KG1 (cell line): ENCODE measurements around the gene ARFGEF3.
"Not testable (repeated sequence)": the region's sequence is repeated elsewhere in the genome, so short reads cannot be mapped to it uniquely, and the experiment has no call there.

Experiments
- DNase-seq: peaks from one replicate; lab custom pipeline; 2025; lab: John Stamatoyannopoulos, UW

The ARFGEF3 gene, protein sequence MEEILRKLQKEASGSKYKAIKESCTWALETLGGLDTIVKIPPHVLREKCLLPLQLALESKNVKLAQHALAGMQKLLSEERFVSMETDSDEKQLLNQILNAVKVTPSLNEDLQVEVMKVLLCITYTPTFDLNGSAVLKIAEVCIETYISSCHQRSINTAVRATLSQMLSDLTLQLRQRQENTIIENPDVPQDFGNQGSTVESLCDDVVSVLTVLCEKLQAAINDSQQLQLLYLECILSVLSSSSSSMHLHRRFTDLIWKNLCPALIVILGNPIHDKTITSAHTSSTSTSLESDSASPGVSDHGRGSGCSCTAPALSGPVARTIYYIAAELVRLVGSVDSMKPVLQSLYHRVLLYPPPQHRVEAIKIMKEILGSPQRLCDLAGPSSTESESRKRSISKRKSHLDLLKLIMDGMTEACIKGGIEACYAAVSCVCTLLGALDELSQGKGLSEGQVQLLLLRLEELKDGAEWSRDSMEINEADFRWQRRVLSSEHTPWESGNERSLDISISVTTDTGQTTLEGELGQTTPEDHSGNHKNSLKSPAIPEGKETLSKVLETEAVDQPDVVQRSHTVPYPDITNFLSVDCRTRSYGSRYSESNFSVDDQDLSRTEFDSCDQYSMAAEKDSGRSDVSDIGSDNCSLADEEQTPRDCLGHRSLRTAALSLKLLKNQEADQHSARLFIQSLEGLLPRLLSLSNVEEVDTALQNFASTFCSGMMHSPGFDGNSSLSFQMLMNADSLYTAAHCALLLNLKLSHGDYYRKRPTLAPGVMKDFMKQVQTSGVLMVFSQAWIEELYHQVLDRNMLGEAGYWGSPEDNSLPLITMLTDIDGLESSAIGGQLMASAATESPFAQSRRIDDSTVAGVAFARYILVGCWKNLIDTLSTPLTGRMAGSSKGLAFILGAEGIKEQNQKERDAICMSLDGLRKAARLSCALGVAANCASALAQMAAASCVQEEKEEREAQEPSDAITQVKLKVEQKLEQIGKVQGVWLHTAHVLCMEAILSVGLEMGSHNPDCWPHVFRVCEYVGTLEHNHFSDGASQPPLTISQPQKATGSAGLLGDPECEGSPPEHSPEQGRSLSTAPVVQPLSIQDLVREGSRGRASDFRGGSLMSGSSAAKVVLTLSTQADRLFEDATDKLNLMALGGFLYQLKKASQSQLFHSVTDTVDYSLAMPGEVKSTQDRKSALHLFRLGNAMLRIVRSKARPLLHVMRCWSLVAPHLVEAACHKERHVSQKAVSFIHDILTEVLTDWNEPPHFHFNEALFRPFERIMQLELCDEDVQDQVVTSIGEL (N-terminal part only)

DNA sequence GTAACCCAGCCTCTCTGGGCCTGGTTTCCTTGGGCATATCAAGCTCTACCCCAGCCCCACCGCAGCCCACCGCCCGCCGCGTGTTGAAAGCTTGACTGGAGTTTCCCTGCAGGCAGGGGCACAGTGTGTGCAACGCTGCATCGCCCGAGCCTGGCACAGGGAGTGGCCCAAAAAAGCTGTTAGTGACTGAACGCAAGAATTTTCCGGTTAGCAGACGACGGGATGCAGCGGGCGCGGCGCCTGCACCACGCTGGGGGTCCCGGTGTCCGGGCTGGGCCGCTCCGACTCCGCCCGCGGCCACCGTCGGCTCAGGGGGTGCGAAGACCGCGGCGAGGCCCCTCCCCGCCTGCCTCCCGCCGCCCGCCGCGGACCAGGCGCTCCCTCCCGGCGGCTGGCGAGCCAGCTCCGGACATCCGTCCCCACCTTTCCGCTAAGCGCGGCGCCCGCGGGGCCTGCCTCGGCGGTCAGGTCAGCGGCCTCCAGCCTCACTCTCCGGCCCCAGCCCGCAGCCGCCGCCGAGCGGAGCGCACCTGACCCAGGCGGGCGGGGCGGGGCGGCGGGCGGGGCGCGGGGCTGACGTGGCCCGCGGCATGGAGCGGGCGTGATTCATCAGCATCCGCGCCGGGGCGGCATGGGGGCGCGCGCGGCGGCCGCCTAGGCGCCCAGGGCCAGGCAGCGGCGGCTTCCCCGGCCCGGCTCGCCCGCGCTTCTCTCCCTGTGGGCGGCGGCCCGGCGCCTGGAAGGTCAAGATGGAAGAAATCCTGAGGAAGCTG is at the start of gene ARFGEF3:
ARFGEF3 (plus strand) TSS at position 602 of the 773 bp plus-strand sequence; CDS start at position 750, 148 bp downstream.
- DNase-seq: no peak

DNA sequence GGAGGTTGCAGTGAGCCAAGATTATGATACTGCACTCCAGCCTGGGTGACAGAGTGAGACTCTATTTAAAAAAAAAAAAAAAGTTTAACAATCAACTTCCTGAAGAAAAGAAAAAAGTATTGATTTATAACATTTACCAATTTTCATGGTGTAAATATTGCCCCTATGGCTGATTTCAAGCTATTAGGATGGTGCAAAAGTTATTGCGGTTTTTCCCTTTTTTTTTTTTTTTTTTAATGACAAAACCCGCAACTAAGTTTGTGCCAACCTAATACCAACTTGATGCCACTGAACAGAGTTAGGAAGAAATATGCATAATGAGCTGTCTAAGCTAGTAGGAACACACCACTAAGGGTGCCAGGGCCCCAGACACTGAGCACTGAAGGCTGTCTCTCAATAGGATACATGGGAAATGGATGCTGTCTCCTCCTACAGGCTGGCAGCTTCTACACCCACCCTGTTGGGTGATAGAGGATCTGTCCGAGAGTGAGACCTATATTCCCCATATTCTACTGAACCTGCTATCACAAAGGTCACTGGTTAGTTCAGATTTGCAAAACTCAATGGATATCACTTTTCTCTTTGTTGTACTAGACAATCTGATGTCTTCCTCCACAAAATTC is 48.0 kb upstream of the ARFGEF3 start:
- no peak for DNase-seq

DNA sequence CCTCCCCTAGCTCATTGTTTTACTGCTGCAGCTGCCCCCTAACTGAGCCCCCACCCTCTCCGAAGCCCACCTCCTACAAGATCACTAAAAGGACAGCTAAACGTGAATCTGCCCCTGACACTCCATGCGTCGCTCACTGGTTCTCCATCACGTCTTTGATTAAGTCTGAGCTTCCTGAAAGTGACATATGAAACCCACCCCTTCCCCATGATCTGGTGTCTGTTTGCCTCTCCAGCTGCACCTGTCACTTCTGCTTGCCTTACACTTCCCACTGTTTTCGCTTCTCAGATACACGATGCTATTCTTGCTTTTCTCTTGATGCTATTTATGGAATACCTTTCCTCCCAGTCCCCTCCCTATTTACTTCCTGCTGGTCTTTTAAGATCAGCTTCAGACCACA is 46.5 kb upstream of the ARFGEF3 start:
- DNase-seq: no peak

DNA sequence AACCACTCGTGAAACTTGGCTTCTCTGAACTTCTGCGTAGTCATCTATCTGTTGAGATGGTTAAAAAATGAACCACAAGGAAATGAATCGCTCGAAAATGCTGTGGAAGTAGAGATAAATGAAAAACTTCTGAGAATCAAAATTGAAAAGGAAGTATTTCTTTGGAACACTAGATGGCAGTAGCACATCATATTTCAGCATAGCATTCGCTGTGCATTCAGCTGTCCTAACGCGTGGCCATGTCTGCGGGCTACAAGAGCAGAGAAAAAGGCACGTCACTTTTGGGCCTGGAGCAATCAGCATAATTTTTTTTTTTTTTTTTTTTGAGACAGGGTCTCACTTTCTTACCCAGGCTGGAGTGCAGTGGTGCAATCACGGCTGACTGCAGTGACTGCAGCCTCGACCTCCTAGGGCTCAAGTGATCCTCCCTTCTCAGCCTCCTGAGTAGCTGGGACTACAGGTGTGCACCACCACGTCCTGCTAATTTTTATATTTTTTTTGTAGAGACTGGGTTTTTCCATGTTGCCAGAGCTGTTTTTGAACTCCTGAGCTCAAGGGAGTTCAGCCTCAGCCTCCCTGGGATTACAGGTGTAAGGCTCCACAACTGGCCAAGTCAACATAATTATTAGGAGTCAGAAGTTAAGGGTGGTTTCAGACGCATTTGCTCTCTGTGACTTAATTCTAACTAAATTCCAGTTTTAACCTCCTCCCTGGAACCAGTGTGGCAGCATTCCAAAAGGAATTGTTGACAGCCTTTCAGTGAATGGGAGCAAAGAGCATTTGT is 45.7 kb upstream of the ARFGEF3 start:
- peak; percentile 43 for DNase-seq

DNA sequence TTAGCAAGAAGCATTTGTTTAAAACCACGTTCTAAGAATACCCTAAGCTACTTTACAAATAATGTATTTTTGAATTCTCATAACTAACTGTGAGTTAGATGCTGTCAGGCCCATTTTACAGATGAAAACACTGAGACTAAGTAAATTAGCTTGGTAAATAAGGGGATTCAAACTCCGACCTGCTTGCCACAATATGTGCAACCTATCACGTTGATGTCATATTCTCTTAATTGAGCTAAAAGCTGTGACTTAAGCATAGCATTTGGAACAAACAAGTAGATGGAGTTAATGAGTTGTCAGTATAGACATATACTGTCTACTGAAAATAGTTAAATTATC is 45.1 kb upstream of the ARFGEF3 start:
- no peak for DNase-seq

DNA sequence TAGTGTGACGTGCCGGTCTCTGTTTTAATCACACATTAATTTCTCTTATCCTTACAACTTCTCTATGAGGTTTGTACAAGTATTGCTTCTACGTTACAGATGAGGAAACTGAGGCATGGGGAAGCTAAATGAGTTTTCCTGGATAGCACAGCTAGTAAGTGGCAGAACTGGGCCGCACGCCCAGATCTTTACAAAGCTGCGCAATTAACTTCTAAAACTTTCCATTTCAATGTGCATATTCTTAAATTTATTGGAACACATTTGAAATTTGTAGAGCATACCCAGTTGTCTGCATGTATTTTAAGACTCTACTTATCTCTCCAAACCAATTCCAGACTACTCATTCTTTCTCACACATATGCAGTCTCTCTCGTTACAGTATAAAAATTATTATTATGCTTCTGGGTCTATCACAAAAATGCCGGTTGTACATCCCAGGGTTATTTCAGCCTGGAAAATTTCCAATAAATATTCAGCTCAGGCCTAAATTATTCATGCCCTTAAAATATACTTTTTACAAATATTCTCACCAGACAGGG is 44.3 kb upstream of the ARFGEF3 start:
- no peak for DNase-seq

DNA sequence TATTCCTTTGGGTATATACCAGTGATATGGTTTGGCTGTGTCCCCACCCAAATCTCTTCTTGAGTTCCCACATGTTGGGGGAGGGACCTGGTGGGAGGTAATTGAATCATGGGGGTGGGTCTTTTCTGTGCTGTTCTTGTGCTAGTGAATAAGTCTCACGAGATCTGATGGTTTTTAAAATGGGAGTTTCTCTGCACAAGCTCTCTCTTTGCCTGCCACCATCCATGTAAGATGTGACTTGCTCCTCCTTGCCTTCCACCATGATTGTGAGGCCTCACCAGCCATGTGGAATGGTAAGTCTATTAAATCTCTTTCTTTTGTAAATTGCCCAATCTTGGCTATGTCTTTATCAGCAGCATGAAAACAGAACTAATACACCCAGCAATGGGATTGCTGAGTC is 42.5 kb upstream of the ARFGEF3 start:
- DNase-seq: not testable (repeated sequence)

DNA sequence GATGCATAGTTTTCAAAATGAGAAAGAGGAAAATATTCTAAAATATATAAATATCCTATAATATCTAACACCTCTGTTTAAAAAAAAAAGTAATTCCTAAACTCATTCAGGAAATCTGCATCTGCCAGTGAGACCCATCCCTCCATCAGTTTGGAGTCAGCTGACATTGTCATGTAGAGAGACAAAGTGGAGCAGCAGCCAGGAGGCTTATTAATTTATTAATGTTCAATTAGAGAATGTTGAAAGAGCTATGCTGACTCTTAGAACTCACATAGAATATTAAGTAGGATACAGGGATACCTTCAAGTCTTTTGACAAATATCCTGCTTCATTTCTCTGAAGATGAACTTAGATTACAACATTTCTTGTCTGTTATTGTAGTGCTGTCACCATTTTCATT is 41.8 kb upstream of the ARFGEF3 start:
- DNase-seq: no peak

DNA sequence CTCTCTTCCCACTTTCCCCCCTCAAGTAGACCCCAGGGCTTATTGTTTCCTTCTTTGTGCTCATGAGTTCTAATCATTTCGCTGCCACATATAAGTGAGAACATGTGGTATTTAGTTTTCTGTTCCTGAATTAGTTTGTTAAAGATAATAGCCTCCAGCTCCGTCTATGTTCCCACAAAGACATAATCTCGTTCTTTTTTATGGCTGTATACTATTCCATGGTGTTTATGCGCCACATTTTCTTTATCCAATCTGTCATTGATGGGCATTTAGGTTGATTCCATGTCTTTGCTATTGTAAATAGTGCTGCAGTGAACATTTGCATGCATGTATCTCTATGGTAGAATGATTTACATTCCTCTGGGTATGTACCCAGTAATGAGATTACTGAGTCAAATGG is 37.6 kb upstream of the ARFGEF3 start:
- DNase-seq: no peak

DNA sequence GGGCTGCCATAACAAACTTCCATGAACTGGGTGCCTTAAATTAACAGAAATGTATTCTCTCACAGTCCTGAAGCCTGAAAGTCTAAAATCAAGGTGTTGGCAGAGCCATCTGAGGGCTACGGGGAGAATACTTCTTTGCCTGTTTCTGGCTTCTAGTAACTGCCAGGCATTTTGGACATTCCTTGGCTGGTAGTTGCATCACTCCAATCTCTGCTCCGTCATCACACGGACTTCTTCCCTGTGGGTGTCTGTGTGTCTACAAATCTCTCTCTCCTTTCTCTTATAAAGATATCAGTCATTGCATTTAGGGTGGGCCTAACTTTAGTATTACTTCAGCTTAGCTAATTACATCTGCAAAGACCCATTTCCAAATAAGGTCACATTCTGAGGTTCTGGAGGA is 33.6 kb upstream of the ARFGEF3 start:
- DNase-seq: no peak

DNA sequence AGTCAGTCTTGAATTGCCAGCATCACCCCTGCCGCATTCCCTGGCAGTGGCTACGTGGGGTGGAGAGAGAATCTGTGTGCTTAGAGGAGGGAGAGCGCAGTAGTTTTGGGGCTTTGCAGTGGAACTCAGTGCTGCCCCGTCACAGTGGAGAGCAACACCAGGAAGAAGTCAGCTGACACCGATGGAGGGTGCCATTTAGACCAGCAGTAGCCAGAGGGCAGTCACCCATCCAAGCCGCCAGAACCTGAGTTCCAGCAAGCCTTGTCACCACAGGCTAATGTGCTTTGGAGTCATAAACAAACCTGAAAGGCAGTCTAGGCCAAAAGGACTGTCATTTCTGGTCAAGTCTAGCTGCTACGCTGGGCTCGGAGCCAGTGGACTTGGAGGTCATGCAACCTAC is 32.5 kb upstream of the ARFGEF3 start:
- no peak for DNase-seq

DNA sequence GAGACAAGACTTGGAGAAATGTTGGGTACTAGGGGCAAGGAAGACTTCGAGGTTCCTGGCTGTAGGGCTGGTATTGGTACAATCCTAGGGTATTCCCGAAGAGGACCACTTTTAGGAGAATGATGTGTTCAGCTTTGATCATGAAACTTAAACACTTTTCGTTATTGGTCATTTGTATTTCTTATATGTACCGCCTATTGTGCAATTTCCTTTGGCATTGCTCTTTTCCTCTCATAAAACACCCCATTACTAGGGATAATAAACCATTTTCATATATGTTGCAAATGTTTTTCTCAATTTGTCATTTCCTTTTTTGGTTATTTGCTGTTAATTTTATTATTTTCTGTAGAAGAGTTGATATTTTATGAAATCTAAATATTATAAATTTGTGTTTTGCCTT is 18.9 kb upstream of the ARFGEF3 start:
- DNase-seq: no peak

DNA sequence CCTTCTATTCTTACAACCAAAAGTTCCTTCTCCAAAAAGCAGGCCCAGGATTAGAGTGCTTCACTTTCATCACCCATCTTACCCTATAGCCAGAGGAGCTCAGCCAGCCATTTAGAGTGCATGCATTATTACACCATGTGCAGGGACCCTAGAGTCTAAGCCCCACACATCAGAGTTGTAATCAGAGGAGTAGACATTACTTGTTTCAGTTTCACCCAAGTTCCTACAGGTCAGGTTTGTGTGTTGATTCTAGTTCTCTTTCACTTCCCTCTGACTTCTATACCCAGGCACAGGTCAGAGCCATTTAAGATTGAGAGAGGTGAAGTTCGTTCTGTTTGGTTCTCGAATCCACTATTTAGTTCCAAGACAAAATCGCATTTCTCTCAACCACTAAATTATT is 16.3 kb upstream of the ARFGEF3 start:
- no peak for DNase-seq

DNA sequence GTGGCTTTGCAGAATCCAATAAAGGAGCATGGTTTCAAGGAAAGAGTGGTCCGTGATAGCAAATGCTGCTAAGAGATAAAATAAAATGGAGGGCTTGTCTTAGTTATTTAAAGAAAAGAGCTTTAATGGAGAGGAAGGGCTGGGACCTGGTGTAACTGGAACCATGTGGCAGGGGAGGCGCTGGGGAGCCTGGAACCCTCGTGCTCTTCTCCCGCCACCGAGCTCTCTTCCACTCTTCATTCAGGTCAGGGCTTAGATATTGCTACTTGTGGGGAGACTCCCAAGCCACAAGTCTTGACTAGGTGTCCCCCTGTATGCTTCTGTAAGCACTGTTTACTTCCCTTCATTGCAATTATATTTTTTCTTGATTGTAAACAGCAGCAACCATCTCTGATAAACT is 15.2 kb upstream of the ARFGEF3 start:
- no peak for DNase-seq

DNA sequence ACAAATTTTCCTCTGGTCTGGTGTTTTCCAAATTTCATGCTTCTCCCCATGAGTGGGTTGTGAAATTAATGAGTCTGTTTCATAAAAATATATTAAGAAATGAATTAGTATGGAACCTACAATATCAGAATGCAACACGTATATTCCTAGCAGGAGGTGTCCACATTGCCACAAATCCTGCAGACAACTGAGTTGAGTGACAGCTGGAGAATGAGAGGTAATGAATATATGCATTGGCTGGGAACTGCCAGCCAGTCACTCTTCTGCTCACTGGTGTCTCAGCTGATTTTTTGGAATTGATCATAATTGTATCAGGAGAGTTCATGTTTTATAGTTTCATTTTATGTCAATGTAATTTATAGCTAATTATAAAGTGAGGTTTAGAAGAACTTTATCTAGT is 6.3 kb upstream of the ARFGEF3 start:
- no peak for DNase-seq

DNA sequence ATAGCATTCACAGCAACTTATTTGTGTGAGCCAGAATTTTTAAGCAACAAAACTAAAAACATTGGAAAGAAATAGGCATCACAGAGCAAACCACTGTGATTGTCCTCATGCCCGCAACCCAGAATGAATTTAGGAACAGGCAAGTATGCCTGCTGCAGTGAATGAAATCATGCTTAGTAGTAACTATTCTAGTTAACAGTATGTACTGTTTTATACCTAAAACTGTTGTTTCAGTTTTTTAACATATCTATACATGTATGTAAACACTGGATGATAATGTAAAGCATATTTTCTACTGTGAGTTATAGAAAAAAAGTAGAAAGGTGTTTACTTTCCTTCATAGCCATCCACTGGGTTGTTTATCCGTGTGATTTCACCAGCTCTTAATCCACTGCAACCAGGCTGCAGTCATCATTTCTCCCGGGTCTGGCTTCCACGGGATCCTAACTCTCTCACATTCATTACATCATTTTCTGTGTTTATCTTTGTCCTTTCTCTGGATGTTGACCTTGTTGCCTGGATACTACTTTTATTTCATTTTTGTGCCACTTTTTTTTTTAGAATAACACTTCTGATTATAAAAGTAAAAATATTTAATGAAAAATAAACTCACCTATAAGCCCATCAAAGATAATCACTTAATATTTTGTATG is 3.6 kb upstream of the ARFGEF3 start:
- no peak for DNase-seq

DNA sequence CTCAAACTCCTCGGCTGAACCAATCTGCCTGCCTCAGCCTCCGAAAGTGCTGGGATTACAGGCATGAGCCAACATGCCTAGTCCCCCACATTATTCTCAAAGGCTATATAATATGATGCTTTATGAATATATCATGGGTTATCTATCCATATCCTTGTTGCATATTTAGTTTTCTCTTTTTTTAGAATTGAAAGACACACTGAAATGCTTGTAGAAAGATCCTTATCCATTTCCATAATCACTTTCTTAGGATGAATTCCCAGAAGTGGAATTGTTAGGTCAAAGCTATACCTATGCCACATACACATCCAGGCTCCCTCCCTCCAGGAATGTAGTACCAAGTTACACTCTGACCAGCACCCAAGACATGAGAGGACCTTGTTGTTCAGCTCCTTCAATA is 2.5 kb upstream of the ARFGEF3 start:
- no peak for DNase-seq

DNA sequence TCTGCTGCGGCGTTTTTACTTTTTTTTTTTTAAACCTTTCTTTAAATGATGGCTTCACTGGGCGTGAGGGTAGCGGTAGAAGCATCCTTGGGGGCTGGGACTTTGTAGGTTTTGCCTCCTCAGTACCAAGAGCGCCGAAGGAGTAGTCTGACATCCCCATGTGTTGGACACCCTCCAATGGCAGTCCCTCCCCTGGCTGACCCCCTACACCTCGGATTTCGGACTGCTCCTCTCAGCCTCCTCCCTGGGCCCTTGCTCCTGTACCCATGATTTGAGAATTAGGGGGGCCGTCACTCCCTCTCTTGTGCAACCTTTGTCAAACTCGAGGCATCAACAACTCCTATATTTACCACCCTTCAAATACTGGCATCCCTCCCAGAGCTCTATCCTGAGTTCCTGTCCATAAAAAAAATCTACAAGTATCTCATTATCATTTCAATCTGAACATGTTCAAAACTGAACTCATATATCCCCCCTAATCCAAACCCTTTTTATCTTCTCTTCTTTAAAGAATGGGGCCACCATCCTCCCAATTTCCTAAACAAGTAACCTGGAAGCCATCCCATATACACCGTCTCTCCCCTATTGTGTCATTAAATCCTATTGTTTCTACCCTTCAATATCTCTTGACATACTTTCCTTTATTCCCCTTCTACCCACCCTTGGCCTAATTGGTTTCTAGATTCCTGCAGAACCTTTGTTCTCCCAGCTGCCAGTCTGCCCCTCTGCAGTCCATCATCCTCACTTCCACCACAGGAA is 1.2 kb upstream of the ARFGEF3 start:
- no peak for DNase-seq

DNA sequence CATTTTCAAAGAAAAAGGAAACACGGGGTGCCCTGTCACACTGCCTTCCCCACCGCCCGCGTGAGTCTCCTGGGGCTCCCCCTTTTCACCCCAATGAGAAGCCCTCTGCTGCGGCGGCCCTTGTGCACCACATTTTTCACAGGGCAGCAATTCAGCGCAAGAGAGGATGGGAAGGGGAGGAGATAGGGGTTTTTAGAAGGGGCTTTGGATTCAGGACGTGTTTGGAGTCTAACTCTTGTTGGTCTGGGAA is 726 bp upstream of the ARFGEF3 start:
- DNase-seq: no peak
